Measurements from ENCODE around the gene C1orf232. TPM values are rescaled to one million over a fixed set of nuclear protein-coding genes. Genes with fewer than 3 reads are reported as not detected.

Gene C1orf232
- total and polyA plus RNA-seq, 9 of the 15 experiments (the other 6 are each of a cell fraction or from before 2014, with no cell fraction given), result not detected

DNA sequence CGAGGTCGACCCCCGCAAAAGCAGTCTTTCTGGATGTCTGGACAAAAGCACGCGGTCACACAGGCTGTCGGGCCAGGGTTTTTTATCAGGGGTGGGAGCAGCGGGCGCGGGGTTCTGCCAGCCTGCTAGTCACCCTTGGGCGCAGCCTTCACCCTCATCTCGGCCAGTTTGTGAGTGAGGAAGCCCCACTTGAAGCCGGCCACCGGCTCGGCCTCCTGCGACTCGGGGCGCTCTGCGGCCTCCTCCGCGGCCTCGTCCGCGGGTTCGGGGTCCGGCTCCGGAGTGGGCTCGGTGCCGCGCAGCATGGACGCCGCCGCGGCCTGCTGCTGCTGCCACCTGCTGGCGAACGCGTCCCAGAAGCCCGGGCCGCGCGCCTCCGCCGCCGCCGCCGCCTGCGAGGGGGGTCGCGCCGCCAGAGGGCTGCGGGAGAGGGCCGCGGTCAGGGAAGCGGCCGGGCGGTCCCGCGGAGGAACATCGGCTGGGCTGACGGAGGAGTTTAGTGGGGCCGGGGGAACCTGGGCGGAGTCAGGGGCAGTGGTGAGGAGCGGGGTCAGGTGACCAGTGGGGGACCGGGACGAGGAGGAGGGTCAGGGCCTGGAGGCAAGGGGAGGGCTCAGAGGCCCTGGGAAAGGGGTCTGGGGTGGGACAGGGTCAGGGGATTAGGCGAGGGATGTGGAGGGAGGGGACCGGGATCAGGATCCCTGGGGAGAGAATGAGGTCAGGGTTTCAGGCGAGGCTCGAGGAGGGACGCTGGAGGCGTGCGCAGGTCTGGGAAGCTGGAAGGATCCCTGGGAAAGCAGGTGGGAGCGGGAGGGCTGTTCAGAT is 4.5 kb downstream of the C1orf232 start (continued):
- TF ChIP-seq, protein P1, sequence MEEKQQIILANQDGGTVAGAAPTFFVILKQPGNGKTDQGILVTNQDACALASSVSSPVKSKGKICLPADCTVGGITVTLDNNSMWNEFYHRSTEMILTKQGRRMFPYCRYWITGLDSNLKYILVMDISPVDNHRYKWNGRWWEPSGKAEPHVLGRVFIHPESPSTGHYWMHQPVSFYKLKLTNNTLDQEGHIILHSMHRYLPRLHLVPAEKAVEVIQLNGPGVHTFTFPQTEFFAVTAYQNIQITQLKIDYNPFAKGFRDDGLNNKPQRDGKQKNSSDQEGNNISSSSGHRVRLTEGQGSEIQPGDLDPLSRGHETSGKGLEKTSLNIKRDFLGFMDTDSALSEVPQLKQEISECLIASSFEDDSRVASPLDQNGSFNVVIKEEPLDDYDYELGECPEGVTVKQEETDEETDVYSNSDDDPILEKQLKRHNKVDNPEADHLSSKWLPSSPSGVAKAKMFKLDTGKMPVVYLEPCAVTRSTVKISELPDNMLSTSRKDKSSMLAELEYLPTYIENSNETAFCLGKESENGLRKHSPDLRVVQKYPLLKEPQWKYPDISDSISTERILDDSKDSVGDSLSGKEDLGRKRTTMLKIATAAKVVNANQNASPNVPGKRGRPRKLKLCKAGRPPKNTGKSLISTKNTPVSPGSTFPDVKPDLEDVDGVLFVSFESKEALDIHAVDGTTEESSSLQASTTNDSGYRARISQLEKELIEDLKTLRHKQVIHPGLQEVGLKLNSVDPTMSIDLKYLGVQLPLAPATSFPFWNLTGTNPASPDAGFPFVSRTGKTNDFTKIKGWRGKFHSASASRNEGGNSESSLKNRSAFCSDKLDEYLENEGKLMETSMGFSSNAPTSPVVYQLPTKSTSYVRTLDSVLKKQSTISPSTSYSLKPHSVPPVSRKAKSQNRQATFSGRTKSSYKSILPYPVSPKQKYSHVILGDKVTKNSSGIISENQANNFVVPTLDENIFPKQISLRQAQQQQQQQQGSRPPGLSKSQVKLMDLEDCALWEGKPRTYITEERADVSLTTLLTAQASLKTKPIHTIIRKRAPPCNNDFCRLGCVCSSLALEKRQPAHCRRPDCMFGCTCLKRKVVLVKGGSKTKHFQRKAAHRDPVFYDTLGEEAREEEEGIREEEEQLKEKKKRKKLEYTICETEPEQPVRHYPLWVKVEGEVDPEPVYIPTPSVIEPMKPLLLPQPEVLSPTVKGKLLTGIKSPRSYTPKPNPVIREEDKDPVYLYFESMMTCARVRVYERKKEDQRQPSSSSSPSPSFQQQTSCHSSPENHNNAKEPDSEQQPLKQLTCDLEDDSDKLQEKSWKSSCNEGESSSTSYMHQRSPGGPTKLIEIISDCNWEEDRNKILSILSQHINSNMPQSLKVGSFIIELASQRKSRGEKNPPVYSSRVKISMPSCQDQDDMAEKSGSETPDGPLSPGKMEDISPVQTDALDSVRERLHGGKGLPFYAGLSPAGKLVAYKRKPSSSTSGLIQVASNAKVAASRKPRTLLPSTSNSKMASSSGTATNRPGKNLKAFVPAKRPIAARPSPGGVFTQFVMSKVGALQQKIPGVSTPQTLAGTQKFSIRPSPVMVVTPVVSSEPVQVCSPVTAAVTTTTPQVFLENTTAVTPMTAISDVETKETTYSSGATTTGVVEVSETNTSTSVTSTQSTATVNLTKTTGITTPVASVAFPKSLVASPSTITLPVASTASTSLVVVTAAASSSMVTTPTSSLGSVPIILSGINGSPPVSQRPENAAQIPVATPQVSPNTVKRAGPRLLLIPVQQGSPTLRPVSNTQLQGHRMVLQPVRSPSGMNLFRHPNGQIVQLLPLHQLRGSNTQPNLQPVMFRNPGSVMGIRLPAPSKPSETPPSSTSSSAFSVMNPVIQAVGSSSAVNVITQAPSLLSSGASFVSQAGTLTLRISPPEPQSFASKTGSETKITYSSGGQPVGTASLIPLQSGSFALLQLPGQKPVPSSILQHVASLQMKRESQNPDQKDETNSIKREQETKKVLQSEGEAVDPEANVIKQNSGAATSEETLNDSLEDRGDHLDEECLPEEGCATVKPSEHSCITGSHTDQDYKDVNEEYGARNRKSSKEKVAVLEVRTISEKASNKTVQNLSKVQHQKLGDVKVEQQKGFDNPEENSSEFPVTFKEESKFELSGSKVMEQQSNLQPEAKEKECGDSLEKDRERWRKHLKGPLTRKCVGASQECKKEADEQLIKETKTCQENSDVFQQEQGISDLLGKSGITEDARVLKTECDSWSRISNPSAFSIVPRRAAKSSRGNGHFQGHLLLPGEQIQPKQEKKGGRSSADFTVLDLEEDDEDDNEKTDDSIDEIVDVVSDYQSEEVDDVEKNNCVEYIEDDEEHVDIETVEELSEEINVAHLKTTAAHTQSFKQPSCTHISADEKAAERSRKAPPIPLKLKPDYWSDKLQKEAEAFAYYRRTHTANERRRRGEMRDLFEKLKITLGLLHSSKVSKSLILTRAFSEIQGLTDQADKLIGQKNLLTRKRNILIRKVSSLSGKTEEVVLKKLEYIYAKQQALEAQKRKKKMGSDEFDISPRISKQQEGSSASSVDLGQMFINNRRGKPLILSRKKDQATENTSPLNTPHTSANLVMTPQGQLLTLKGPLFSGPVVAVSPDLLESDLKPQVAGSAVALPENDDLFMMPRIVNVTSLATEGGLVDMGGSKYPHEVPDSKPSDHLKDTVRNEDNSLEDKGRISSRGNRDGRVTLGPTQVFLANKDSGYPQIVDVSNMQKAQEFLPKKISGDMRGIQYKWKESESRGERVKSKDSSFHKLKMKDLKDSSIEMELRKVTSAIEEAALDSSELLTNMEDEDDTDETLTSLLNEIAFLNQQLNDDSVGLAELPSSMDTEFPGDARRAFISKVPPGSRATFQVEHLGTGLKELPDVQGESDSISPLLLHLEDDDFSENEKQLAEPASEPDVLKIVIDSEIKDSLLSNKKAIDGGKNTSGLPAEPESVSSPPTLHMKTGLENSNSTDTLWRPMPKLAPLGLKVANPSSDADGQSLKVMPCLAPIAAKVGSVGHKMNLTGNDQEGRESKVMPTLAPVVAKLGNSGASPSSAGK (IDR thresholded peaks at IDR 0.05), result peak; percentile 48
- TF ChIP-seq, protein P2, sequence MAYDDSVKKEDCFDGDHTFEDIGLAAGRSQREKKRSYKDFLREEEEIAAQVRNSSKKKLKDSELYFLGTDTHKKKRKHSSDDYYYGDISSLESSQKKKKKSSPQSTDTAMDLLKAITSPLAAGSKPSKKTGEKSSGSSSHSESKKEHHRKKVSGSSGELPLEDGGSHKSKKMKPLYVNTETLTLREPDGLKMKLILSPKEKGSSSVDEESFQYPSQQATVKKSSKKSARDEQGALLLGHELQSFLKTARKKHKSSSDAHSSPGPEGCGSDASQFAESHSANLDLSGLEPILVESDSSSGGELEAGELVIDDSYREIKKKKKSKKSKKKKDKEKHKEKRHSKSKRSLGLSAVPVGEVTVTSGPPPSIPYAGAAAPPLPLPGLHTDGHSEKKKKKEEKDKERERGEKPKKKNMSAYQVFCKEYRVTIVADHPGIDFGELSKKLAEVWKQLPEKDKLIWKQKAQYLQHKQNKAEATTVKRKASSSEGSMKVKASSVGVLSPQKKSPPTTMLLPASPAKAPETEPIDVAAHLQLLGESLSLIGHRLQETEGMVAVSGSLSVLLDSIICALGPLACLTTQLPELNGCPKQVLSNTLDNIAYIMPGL (CRISPR knock-in tag; IDR thresholded peaks at IDR 0.05), result 0 out of 2 replicates have a peak, but pooled peaks have one; percentile 48
- TF ChIP-seq, protein P3, sequence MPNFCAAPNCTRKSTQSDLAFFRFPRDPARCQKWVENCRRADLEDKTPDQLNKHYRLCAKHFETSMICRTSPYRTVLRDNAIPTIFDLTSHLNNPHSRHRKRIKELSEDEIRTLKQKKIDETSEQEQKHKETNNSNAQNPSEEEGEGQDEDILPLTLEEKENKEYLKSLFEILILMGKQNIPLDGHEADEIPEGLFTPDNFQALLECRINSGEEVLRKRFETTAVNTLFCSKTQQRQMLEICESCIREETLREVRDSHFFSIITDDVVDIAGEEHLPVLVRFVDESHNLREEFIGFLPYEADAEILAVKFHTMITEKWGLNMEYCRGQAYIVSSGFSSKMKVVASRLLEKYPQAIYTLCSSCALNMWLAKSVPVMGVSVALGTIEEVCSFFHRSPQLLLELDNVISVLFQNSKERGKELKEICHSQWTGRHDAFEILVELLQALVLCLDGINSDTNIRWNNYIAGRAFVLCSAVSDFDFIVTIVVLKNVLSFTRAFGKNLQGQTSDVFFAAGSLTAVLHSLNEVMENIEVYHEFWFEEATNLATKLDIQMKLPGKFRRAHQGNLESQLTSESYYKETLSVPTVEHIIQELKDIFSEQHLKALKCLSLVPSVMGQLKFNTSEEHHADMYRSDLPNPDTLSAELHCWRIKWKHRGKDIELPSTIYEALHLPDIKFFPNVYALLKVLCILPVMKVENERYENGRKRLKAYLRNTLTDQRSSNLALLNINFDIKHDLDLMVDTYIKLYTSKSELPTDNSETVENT (CRISPR knock-in tag; IDR thresholded peaks at IDR 0.05), result 0 out of 2 replicates have a peak, but pooled peaks have one; percentile 31
- TF ChIP-seq RCOR1 (IDR thresholded peaks at IDR 0.05; ENCODE audit: borderline replicate concordance in 1 of 2, low read depth in 2 of 2, low read length in 2 of 2), result peak in 1 of 2 experiments; percentile 48; a peak in 1 of 4 replicates
- TF ChIP-seq DMBX1 (CRISPR knock-in tag; IDR thresholded peaks at IDR 0.05; ENCODE audit: borderline replicate concordance), result peak; percentile 66
- TF ChIP-seq FIP1L1 (IDR thresholded peaks at IDR 0.05; ENCODE audit: low read depth, low read length, poor library complexity, severe bottlenecking), result peak; percentile 84
- no peak for TF ChIP-seq PRPF4 (IDR thresholded peaks at IDR 0.05; ENCODE audit: insufficient read depth, low read depth, low read length, poor library complexity, severe bottlenecking)
